Erythroblast (primary cell): ENCODE results near the gene FAM124A.

Experiments
- GATA1 ChIP-seq: IDR thresholded peaks from 2 replicates; pipeline ENCODE4 v1.6.1; 2011; ENCODE audit warnings: low read depth, mild to moderate bottlenecking, control low read depth, low read length, moderate library complexity
- POLR2A ChIP-seq: IDR thresholded peaks from 2 replicates; pipeline ENCODE4 v1.6.1; 2011; ENCODE audit warnings: mild to moderate bottlenecking, low read length

DNA sequence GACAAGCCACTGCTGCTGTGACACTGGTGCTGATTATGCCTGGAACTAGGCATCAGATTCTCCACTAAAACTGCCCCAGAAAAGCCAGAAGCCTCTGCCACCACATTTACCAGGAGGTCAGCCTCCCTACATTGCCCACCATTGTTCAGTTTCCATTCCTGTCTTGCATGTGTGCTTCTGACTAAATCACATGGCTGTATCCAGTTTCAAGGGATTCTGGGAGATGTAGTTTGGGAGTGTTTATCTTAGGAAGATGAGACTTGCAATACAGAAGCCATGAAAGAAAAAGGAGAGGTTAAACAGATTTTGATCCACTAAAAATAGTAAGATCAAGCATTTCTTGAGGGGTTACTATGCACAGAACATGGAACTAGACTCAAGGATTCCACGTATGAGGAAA lies 76.6 kb downstream of the FAM124A start:
- TF ChIP-seq GATA1 (no peak), POLR2A (no peak)
